Fibroblast of the aortic adventitia (primary cell): Measurements from ENCODE around the gene COL18A1. TPM values are rescaled to one million over a fixed set of nuclear protein-coding genes. Genes with fewer than 3 reads are reported as not detected.

ENCODE experiments used
- DNase-seq: peaks from one replicate; pipeline ENCODE4 v3.0.0-alpha.2; 2010; ENCODE audit warnings: low read depth
- H3K4me3 ChIP-seq: 2 replicates; pipeline ENCODE4 v1.5.1; 2011; ENCODE audit warnings: low read depth, mild to moderate bottlenecking, control low read depth, low read length, moderate library complexity
- CTCF ChIP-seq: IDR thresholded peaks from 2 replicates; pipeline ENCODE4 v1.5.1; 2011; ENCODE audit warnings: mild to moderate bottlenecking, low read length, control low read depth, inconsistent platforms; ENCODE audit not compliant: insufficient read depth
- total RNA-seq: library from RNA; depleted of rRNA; stranded (reverse); fragments of >200 nt; gene quantifications from 2 replicates; pipeline ENCODE4 v1.2.3, GENCODE V29; 2012; ENCODE audit warnings: low replicate concordance

The COL18A1 gene
- total RNA-seq, 1 donor = 57.9 TPM

- TF ChIP-seq CTCF = no peak
- DNase-seq = no peak
- H3K4me3 ChIP-seq = no peak overlapping the region
Observed at GRCh38 chr21:45469273-45470086, 64.5 kb downstream of the COL18A1 start.

DNA sequence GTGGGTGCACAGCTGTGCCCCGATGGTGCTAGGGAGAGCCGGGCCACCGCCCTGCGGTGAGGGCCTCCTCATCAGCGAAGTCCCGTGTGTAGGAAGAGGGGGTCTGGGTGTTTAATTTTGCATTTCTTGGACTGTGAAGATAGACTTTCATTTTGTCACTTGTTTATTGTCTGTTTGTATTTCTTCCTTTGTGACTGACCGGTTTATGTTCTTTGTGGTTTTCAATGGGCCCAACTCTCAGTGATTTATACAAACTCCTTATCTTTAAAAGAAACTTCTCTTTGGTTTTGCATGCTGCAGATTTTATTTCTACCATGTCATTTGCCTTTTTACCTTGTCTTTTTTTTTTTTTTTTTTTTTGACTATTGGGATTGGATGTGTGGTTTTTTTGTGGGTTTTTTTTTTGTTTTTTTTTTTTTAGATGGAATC is 65.1 kb downstream of the COL18A1 start:
- TF ChIP-seq CTCF = no peak
- no peak overlapping the region for H3K4me3 ChIP-seq
- DNase-seq = peak; percentile 21

DNA sequence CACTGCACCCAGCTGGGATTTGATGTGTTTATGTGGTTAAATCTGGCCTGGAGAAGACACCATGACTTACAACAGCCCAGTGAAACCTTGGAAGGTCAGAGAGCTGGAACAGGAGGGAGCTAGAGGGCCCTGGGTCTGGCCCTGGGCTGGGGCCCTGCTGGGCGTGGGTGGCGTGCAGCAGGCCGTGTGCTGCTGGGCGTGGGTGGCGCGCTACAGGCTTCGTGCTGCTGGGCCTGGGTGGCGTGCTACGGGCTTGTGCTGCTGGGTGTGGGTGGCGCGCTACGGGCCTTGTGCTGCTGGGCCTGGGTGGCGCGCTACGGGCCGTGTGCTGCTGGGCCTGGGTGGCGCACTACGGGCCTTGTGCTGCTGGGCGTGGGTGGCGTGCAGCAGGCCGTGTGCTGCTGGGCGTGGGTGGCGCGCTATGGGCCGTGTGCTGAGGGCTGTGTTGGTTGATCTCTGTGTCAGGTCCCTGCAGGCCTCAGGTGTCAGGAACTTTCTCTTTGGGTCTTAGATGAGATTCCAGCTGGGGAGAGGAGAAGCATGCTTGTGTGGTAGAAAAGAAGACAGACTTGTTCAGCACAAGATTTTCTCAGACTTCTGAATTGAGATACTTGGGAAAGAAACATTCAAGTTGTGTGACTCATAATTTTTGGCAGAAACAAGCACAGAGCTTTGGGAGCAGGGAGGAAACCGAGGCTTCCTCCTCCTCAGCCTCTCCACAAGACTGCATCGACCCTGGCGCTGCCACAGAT is 66.0 kb downstream of the COL18A1 start:
- TF ChIP-seq CTCF = no peak
- DNase-seq = peak; percentile 92
- H3K4me3 ChIP-seq = peak overlapping the region; percentile 44

GRCh38 chr21:45471525-45472221 is 66.7 kb downstream of the COL18A1 start:
- H3K4me3 ChIP-seq = peak overlapping the region; percentile 44
- TF ChIP-seq CTCF = no peak
- peak; percentile 82 for DNase-seq

- TF ChIP-seq CTCF = no peak
- H3K4me3 ChIP-seq = no peak overlapping the region
- no peak for DNase-seq
Observed at GRCh38 chr21:45472445-45473365, 67.7 kb downstream of the COL18A1 start.
